ENCODE data around the gene PDE4D. TPM values are rescaled to one million over a fixed set of nuclear protein-coding genes. Genes with fewer than 3 reads are reported as not detected.
"Not testable (repeated sequence)": the region's sequence is repeated elsewhere in the genome, so short reads cannot be mapped to it uniquely, and the experiment has no call there.

Gene PDE4D
- polyA plus RNA-seq, 1 donor = 40.4 TPM

DNA sequence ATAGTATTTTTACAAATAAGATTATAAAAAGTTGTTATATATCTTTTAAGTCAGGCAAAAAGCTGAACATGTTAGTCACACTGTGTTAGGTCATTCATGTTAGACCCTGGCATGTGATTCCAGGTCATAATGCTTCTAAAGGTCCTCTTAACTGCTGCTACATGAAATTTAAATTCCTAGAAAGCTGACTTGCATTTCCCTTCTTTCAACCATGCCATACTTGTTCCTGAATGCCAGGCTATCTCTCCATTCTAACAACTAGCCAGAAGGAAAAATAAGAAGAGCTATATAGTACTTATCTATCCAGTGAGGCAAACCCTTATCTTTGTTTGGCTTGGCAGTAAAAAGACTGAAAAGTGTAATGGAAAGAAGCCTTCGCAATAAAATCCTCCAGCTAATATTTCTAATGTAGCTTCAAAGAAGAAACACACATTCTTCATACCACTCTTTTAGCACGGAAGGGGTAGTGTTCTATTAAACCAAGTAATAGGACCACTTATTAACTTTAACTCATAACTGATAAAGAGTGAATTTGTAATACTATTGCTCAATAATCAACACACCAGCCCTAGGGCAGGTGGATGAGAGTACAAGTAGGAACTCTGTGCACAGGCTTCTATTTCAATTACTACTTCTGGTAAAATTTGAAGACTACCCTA, 310.2 kb downstream of the PDE4D start:
- DNase-seq (ENCODE audit: low read depth) = no peak

DNA sequence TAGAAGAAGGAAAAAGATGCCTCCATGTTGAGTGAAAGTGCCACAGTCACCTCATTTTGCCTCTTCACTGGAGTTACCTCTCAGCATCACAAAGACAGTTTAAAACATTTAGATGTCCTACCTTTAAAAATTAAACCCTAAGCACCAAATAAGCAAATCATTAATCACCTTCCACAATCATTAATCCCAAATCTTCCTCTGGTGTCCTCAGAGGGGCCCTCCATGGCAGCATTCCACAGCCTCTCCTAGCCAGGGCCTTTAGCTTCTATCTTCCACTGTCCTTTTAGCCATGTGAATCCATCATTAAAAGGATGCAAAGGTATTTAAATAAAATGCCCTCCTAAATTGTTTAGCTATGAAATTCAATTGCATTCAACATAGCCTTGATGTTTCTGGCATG, 310.8 kb downstream of the PDE4D start:
- no peak for DNase-seq (ENCODE audit: low read depth)

DNA sequence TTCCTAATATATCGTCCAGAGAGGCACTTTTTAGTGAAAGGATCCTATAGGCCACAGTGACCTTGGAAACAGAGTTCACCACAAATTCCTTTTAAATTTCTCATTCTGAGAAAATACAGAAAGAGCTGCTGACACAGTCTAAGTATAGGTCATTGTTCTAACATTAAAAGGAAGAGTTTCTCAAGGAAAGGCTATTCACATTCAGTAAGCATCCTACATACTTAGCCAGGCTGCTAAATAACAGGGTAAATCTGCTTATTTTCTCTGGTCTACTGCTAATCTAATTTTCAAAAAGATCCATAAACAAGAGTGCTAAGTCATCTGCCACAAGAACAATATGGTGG, 313.7 kb downstream of the PDE4D start:
- DNase-seq (ENCODE audit: low read depth) = no peak

DNA sequence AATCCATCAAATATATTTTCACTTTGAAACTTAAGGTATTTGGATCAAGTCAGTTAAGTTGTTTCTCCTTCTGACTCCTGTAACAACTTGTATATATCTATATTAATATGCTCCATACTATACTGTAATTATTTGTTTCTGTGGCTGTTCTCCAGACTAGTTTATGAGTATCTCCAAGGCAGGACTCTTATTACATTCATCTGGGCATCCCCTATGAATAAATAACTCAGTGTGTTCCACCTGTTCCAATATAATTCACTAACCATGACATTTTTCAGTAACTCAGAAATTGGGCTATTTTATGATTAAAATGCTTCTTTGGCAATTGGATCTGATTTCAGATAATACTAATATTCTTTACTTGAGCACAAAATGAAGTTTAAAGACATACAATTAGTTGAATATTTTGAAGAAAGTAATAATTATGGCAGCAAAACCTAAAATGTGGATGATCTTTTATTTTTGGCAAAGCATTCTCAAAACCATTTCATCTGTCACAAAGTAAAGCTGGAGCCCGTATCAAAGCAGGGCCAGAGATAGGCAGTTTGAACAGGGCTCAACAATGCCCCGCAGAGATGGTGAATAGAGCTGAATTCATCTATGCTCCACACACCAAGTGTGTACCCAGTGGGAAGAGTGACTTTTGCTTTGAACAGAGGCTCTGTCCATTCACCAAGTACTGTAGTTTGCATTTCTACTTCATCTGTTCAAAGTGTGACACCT, 314.3 kb downstream of the PDE4D start:
- no peak for DNase-seq (ENCODE audit: low read depth)

DNA sequence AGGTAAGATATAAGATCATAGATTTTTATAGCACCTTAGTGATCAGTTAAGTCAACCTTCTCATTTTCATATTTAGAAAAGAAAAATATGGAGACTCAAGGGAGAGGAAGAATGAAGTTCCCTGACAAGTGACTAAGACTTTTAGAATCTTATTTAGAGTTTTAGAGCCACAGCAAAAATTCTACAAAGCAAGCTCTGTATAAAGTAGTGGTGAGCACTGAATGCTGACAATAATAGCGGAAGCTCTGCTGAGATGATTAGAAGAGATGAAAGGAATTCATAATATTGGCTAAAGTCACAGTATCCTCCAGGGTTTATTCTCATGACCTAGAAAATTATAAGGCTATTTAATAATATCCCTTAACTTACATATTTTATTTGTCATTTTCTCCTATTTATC, 316.0 kb downstream of the PDE4D start:
- DNase-seq (ENCODE audit: low read depth) = no peak

DNA sequence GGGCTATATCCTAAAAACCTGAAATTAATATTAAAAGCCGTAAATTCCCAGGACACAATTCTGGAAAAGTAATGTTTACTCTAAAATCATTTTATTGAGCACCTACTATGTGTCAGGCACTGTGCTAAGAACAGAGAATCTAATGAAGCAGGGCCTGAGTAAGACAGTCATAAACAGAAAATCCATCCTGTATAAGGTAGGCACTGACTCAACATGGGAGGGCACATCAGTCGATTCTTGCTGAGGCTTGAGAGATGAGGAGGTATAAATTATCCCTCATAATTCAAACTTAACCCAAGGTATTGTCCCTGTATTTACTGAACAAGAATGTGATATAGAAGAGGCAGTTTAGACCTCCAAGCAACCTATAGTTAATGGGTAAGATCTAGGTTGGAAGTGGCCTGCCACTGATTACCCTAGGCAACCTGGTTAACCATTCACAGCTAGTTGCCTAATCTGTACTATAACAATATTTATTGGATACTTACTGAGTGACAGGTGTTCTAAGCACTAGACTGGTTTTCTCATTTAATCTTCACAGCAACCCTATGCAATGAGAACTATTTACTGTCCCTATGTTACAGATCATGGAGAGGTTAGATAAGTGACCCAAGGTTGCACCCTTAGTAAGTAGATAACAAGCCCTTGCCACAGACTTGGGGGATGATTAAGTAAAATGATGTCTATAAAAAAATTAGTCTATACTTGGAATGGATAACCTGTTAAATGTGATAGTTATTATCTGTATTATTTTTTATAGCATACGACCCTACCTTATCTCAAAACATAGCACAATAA, 317.7 kb downstream of the PDE4D start:
- DNase-seq (ENCODE audit: low read depth) = no peak

DNA sequence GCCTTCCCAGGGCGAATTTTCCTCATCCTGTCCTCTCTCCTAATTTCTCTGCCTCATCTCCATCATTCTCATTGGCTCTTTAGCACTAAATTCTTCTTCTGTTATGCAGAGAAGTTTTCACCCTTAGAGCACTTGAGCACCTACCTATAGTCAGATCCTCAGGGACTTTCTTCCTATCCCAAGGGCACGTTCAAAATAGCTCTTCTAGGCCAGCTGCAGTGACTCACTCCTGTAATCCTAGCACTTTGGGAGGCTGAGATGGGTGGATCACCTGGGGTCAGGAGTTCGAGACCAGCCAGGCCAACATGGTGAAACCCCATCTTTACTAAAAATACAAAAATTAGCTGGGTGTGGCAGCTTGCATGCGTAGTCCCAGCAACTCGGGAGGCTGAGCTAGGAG, 320.0 kb downstream of the PDE4D start:
- DNase-seq (ENCODE audit: low read depth) = not testable (repeated sequence)

DNA sequence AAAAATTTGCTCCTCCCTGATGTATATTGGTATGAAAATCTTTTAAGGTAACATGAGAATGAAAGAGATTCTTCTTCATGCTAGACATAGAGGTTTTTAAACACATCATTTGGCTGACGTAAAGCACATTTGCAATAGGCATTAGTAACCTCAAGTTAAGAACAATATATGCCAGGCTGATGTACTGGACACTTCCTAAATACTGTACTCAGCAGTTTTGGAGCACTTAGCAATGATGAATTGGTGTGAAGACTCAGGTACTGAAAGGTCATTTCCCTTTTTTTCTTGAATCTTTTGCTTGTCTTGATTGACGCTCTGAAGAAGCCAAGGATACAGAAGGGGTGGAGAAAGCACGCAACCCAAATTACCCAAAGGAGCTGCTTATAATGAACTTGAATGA, 322.5 kb downstream of the PDE4D start:
- DNase-seq (ENCODE audit: low read depth) = no peak

DNA sequence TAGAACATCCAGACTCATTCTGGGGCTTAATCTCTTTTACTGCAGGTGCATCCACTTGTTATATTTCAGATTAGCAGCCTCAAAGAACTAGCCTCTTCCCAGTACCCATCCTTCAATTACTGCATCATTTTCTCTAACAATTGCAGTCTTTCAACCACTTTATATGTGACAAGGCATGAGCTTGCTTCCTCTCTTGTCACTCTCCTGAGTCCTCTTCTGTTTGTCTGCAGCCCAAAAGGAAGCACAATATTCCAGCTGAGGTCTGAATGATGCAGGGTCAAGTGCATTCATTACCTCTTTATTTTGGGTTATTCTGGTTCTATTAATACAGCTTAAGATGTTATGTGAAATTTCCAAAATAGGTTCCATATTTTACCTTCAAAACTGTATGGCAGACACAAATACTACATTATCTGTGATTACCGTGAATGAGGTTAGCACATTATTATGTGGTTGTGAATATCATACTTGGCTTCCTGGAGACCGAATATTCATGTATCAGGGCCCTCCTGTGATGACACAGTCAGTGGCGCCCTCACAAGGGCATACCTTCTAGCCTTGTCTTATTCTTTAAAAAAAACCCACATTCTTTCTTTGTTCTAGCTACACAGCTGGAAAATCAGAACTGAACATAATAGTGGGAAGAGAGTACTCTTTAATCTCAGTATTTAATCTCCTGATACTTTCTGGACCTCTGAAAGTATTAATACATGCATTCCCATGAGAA, 323.8 kb downstream of the PDE4D start:
- no peak for DNase-seq (ENCODE audit: low read depth)

DNA sequence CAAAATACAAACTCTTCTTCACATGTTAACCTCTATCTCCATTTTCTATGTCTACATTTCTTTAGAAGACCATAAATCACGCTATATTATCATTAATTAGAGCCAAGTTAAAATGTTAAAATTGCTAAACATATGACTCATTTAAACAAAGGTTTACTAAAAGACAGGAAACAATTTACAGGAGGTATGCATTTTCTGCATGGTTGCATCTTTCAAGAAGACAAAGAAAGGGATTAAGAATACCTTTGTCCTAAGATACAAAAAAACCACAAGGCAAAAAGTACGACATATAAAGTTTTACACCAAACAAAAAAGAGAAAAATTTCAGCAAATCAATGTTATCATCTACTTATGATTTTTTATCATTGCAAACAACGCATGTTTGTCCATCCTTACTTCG, 324.4 kb downstream of the PDE4D start:
- no peak for DNase-seq (ENCODE audit: low read depth)

DNA sequence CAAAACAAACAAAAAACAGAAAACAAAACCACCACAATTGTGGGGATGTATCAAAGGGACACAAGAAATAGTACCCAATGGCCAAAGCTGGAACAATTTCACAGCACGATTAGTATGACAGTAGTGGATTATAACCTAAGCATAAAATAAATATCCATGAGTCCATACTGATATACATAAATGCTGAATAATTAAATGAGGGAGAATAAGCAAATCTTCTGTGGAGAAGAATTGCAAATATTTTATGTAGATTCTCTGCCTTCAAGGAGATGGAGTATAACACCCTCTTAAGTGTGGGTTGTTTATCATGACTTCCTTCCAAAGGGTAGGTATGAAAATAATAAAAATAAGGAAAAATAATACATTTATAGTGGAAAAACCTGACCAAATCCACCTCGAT, 325.4 kb downstream of the PDE4D start:
- DNase-seq (ENCODE audit: low read depth) = no peak

DNA sequence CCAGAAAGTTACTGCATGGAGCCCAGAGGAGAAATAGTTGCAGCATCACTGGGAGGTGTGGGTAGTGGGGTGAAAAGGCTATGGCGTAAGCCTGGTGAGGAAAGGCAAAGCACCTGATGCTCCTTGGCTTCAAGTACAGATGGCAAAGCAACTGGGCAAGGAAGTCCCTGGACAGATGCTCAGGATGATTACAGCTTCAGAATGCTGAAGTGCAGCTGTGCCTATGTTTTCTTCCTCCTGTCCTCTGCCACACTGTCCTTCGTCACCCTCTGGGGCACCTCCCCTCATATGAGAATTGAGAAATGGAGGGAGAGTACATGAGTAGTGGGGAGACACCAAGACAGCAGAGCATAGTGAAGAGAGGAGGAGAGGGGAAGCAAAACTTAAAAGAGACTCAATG, 328.0 kb downstream of the PDE4D start:
- DNase-seq (ENCODE audit: low read depth) = no peak

DNA sequence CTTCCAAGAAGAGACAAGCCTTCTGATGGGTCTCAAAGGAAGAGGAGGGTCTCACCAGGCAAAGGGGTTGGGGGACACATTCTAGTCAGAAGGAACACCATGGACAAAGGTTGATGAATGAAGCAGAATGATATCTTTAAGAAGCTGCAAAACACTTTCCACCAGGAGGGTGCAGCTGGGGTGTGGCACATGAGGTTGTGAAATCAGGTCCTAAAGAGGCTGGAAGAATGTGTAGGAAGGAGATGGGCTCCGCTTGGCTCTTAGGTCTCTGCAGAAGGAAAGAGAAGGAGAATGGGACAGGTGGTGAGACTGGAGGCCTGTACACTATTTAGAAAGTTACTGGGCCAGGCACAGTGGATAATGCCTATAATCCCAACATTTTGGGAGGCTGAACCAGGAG, 328.6 kb downstream of the PDE4D start:
- no peak for DNase-seq (ENCODE audit: low read depth)

DNA sequence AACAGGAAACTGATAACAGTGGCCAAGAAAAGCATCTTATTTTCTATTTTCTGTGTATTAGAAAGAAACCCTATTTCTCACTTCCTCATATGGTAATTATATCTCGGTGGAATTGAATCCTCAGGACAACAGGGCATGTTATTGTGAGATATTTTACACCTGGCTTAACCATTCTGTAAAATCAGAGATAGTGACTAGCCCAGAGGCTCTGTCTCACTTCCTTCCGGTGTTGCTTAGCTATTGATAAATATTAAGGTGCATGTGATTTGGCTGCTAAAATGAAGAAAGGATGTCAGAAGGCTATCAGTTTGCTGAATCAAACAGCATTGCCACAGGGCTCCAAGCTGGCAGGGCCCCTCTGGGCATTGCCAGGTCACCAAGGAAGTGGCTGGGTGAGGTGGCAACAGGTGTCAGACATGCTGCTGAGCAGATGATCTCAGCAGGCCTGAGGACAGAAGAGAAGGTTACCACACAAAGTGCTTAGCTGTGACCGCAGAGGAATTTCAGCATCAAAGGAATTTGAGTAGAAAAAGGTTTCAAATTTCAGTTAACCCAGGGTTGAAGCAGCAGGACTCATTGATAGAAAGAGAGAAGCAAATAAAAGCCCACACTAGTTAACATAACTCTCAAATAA, 330.7 kb downstream of the PDE4D start:
- DNase-seq (ENCODE audit: low read depth) = no peak

DNA sequence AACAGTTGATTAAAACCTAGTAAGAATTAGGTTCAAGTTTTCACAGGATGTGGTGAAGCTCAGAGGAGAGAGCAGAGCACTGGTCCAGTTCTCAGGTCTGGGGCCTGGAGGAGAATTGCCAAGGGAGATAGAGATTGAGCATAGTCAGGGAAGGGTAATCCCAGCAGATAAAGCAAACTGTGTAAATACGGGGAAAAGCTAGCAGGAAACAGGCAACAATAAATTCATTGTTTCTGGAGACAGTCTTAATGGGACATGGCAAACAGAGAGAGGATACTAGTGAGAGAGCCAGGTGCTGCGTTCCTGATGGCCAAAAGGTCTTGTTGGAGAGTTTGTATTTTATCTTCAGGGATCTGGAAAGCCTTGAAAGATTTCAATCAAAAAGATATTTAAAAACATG, 333.0 kb downstream of the PDE4D start:
- no peak for DNase-seq (ENCODE audit: low read depth)

DNA sequence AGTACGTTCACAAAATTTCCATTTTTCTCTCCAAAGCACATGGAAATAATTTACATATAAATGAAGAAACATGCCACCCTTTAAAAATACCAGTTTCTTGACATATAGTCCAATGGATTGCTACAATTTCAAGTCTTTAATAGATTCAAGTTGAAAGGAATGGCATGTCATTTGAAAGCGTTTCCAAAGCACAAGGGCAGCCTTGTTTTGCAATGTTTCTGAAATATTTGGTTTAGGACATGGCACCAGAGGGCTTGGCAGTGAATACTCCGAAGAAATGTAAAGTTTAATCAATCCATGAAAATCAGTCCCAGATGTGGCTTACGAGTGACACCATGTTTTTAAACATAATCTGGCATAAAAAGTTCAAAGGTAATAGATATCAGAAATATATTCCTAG, 333.7 kb downstream of the PDE4D start:
- DNase-seq (ENCODE audit: low read depth) = no peak

DNA sequence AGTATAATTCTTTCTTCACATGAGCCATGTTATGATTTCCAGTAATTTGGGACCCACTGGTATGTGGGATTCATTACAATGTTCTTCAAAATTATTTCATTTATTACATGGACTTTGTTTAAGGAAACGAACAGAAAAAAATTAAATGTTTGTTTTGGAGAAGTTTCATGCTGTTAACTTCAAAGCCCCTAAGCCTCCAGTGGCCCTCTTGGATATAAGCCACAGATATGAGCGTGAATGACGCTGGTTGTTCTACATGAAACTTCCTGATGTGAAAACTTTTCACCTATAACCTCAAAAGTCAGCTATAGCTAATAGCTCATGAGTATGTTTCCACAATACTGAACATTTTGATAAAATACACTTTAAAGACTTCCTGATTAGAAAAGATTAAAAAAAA, 334.2 kb downstream of the PDE4D start:
- DNase-seq (ENCODE audit: low read depth) = no peak

DNA sequence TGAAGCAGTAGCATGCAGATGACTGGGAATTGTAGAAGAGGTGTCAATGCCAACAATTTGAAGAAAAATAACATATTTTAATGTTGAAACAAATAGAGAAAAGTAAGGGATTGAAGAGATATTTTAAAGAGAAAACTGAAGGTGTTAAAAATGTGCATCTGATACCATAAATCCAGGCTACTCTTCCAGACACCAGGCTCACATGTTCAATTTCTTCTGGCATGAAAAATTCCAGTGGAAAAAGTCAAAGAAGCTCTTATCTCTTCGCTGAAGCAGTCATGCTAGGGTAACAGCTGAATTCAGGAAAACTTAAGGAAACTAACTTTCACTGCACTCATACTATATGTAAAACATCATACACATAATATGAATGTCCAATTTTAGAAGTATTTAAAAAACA, 335.0 kb downstream of the PDE4D start:
- DNase-seq (ENCODE audit: low read depth) = no peak

DNA sequence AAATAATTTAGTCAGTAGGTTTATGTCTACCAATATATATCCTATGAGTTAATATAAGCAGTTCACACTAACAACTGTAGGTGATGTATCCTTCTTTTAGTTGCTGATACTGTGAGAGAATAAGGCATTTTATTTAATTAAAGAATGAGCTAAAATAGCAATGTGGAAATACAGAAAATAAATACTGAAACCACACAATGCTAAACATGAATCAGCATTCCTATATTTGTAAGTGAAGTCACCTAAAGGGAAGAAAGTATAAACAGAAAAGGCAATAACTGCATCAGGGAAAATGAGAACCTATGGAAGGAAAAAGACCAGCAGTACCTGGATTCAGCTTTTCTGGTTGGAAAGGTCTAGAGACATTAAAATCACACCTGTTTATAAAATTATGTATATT, 336.0 kb downstream of the PDE4D start:
- DNase-seq (ENCODE audit: low read depth) = no peak

DNA sequence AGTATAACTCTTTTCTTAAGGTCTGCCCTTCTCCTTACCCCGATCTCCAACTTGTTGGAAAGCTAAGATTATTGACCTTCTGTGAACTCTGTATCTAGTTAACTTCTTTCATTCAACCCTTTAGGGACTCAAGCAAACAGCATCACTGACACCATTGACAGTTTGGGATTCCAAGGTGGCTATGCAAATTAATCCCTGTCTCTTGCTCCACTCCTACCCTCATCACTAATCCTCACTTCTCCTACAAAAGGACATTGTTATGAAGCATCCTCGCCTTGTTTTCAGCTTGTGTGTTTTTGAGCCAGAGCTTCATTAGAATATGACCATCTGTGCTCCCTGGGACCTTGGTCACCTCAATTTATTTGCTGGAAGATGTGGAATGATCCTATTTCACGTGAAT, 337.9 kb downstream of the PDE4D start:
- DNase-seq (ENCODE audit: low read depth) = no peak

DNA sequence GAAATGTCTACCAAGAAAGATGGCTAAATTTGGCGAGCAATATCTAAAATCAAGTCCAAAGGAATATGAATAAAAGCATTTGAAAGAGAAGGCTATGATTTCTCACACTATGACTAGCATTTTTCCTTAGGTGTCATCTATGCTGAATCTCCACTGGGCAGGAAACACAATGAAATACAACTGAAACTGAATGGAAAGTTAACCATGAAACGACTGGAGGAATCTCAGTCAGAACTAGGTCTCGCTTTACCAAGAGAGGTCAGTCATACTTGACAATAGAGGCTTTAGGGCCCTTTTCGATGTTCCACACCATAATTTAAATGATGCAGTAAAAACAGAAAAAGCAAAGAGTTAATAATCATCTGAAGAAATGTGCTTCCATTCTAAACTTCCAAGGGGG, 339.0 kb downstream of the PDE4D start:
- DNase-seq (ENCODE audit: low read depth) = no peak

DNA sequence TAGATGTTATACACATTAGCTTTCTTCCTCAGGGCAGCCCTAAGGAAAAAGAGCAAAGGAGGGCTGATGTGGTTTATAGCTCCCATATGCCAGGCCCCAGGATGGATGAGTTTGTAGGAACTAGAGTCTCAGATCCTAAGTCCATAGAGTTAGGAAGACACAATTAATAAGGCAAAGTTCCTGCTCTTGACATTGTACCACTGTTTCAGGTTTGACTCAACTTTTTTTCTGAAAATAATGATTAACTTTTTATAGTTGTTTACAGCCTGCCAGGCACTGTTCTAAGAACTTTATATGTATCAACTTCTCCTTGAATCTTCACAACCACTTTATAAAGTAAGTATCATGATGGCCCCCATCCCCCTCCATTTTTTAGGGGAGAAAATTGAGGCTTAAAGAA, 339.5 kb downstream of the PDE4D start:
- DNase-seq (ENCODE audit: low read depth) = no peak

Measured in forelimb muscle (tissue), 1 donor.